ENCODE results near the gene LRRC7.

Gene LRRC7

DNA sequence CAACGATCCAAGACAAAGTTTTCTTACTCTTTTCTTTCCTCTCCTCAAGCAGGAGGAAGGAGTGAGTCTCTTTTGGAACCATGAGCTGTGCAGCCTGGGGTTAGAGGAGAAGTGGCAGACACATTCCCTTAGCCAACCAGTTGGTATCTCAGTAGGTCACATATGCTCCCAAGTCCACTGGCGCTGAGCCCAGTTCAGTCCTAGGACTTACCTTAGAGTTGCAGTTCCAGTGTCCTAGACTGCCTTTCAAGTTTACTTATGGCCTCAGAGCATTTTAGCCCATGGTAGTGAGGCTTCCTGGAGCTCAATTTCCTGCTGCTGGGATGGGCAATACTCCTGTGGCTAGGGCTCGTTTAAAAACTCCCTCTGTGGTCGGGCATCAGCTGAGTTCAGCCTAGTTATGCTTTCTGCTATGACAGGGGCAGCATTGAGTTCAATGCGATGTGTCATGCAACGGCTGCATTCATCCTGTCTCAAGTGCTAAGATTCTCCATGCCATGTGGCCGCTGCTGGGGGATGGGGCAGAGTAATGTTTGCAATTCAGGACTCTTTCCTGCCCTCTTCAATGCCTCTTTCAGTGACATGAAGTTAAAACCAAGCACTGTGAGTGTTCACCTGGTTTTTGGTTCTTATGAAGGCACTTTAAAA lies 103.8 kb downstream of the LRRC7 start:
- TF ChIP-seq, protein P1, sequence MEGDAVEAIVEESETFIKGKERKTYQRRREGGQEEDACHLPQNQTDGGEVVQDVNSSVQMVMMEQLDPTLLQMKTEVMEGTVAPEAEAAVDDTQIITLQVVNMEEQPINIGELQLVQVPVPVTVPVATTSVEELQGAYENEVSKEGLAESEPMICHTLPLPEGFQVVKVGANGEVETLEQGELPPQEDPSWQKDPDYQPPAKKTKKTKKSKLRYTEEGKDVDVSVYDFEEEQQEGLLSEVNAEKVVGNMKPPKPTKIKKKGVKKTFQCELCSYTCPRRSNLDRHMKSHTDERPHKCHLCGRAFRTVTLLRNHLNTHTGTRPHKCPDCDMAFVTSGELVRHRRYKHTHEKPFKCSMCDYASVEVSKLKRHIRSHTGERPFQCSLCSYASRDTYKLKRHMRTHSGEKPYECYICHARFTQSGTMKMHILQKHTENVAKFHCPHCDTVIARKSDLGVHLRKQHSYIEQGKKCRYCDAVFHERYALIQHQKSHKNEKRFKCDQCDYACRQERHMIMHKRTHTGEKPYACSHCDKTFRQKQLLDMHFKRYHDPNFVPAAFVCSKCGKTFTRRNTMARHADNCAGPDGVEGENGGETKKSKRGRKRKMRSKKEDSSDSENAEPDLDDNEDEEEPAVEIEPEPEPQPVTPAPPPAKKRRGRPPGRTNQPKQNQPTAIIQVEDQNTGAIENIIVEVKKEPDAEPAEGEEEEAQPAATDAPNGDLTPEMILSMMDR (IDR thresholded peaks at IDR 0.05; ENCODE audit: borderline replicate concordance, control extremely low read depth, extremely low read depth, insufficient read depth, missing control alignments): no peak
- in situ Hi-C loops (cut with MboI; ENCODE audit: low sequenced_read_pairs, unreplicated experiment): no loop called here
- DNase-seq (ENCODE audit: low spot score): no peak

DNA sequence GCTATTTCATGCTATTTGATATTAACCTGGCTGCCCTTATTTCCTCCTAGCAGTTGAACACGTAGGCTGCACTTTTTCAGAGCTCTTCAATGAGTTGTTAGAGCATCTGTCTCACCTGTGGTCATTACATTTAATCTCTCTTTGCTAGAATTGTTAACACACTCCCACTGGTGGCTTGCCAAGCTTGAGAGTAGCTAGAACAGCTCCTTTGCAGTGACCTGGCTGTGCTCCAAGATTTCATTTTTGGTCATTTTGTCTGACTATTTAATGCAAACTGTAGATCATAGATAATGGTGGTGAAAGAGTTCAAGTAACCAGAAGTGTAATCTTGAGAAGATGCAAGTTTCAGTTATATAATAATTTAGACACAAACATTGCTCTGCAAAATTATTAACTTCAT lies 105.6 kb downstream of the LRRC7 start:
- DNase-seq (ENCODE audit: low spot score): no peak
- TF ChIP-seq, protein P1 (IDR thresholded peaks at IDR 0.05; ENCODE audit: borderline replicate concordance, control extremely low read depth, extremely low read depth, insufficient read depth, missing control alignments): no peak
- in situ Hi-C loops (cut with MboI; ENCODE audit: low sequenced_read_pairs, unreplicated experiment): no loop called here

- DNase-seq (ENCODE audit: low spot score): no peak
- TF ChIP-seq, protein P1 (IDR thresholded peaks at IDR 0.05; ENCODE audit: borderline replicate concordance, control extremely low read depth, extremely low read depth, insufficient read depth, missing control alignments): no peak
- in situ Hi-C loops (cut with MboI; ENCODE audit: low sequenced_read_pairs, unreplicated experiment): no loop called here
Measured at GRCh38 chr1:69679965-69680364, 112.2 kb downstream of the LRRC7 start.

- in situ Hi-C loops (cut with MboI; ENCODE audit: low sequenced_read_pairs, unreplicated experiment): no loop called here
- TF ChIP-seq, protein P1 (IDR thresholded peaks at IDR 0.05; ENCODE audit: borderline replicate concordance, control extremely low read depth, extremely low read depth, insufficient read depth, missing control alignments): no peak
- DNase-seq (ENCODE audit: low spot score): no peak
Measured at GRCh38 chr1:69686367-69686984, 118.8 kb downstream of the LRRC7 start.

DNA sequence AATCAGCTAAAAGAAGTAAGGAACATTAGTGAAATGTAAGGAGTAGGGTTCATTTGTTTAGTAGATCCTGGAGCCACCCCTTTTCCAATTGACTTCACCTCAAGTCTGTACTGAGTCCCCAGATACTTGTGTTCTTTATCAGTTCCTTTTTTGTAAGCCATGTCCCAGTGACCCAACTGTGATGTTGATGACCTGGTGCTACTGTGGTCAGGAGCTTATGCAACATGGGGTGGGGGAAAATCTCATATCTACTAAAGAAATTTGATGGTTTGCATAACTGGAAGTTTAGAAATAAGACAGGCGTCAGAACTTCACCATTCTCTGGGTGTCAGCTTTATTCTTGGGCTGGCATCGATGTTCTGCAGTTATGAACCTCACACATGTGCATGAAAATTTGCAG lies 120.5 kb downstream of the LRRC7 start:
- TF ChIP-seq, protein P1 (IDR thresholded peaks at IDR 0.05; ENCODE audit: borderline replicate concordance, control extremely low read depth, extremely low read depth, insufficient read depth, missing control alignments): no peak
- no peak for DNase-seq (ENCODE audit: low spot score)
- in situ Hi-C loops (cut with MboI; ENCODE audit: low sequenced_read_pairs, unreplicated experiment): no loop called here

- TF ChIP-seq, protein P1 (IDR thresholded peaks at IDR 0.05; ENCODE audit: borderline replicate concordance, control extremely low read depth, extremely low read depth, insufficient read depth, missing control alignments): no peak
- in situ Hi-C loops (cut with MboI; ENCODE audit: low sequenced_read_pairs, unreplicated experiment): no loop called here
- no peak for DNase-seq (ENCODE audit: low spot score)
Measured at GRCh38 chr1:69691179-69691578, 123.5 kb downstream of the LRRC7 start.

Data from GM13976 (cell line).